BJ (cell line): ENCODE results near the gene POC1A. TPM values are rescaled to one million over a fixed set of nuclear protein-coding genes. Genes with fewer than 3 reads are reported as not detected.

Experiments
- CTCF ChIA-PET: fragments of 350-600 bp; formaldehyde crosslinking; extraction: SDS; loops from one replicate; lab custom pipeline; 2021; ENCODE audit warnings: antibody characterized with exemption, inconsistent platforms; lab: Yijun Ruan, JAX
- POLR2A ChIA-PET: fragments of 300-600 bp; sonication (Branson Sonifier 250); formaldehyde crosslinking; extraction: SDS; loops from one replicate; lab custom pipeline; 2021; ENCODE audit warnings: antibody characterized with exemption; lab: Charles Lee
- DNase-seq: peaks from one replicate; pipeline ENCODE4 v3.0.0-alpha.2; 2011; ENCODE audit warnings: low read depth
- H3K27me3 ChIP-seq: 2 replicates; pipeline ENCODE4 v1.6.0; 2011; ENCODE audit warnings: low read length; ENCODE audit not compliant: control insufficient read depth, insufficient read depth
- H3K36me3 ChIP-seq: 2 replicates; pipeline ENCODE4 v1.5.1; 2011; ENCODE audit warnings: low read length; ENCODE audit not compliant: control insufficient read depth, insufficient read depth
- H3K4me3 ChIP-seq: 2 replicates; pipeline ENCODE4 v1.5.1; 2011; ENCODE audit warnings: low read depth, mild to moderate bottlenecking, control low read depth, low read length
- polyA plus RNA-seq: library from polyadenylated mRNA; depleted of rRNA; stranded (reverse); fragments of >200 nt; gene quantifications from 2 replicates; pipeline ENCODE4 v1.2.3, GENCODE V29; 2011
- TF ChIP-seq, protein P1 (sequence below): IDR thresholded peaks from 2 replicates; pipeline ENCODE4 v1.5.1; 2011; ENCODE audit warnings: low read depth, mild to moderate bottlenecking, control low read depth, inconsistent platforms, low read length, moderate library complexity; ENCODE audit not compliant: insufficient read depth

POC1A gene
- polyA plus RNA-seq, 1 experiment = 18.4 TPM

- TF ChIP-seq, protein P1, sequence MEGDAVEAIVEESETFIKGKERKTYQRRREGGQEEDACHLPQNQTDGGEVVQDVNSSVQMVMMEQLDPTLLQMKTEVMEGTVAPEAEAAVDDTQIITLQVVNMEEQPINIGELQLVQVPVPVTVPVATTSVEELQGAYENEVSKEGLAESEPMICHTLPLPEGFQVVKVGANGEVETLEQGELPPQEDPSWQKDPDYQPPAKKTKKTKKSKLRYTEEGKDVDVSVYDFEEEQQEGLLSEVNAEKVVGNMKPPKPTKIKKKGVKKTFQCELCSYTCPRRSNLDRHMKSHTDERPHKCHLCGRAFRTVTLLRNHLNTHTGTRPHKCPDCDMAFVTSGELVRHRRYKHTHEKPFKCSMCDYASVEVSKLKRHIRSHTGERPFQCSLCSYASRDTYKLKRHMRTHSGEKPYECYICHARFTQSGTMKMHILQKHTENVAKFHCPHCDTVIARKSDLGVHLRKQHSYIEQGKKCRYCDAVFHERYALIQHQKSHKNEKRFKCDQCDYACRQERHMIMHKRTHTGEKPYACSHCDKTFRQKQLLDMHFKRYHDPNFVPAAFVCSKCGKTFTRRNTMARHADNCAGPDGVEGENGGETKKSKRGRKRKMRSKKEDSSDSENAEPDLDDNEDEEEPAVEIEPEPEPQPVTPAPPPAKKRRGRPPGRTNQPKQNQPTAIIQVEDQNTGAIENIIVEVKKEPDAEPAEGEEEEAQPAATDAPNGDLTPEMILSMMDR = no peak
- Histone ChIP-seq H3K4me3 (peak overlapping the region; percentile 94), H3K36me3 (peaks cover 9% of the 10 kb centered on the region), H3K27me3 (no peaks in the 10 kb centered on the region)
- CTCF ChIA-PET = interaction anchor here (0.6 to 12.6 kb wide), 9 partner anchors 10 to 737 kb away, joined by 3 to 179 read pairs (median 5); partner anchors contain the start of genes ABHD14A, ABHD14B and RRP9
- DNase-seq = peak; percentile 91
- POLR2A ChIA-PET = interaction anchor here (0.6 to 1.7 kb wide), 3 partner anchors 11 to 222 kb away, joined by 3 to 9 read pairs (median 5); partner anchors contain the start of gene WDR82
Observed at GRCh38 chr3:52056968-52057811, 97.0 kb downstream of the POC1A start.

- H3K36me3 ChIP-seq = peaks cover 13% of the 10 kb centered on the region
- DNase-seq = no peak
- no peaks in the 10 kb centered on the region for H3K27me3 ChIP-seq
- peak within 1 kb of the TSS; percentile 94 for H3K4me3 ChIP-seq
- ChIA-PET CTCF (interaction anchor here (0.9 to 12.6 kb wide), 9 partner anchors 11 to 115 kb away, joined by 3 to 179 read pairs (median 5); partner anchors contain the start of genes ABHD14A, ABHD14B and RRP9), POLR2A (interaction anchor here (0.6 to 1.7 kb wide), 3 partner anchors 10 to 223 kb away, joined by 3 to 9 read pairs (median 5); no protein-coding TSS in a partner anchor)
- TF ChIP-seq, protein P1 = no peak
Observed at GRCh38 chr3:52056521-52056967, 97.7 kb downstream of the POC1A start, which contains the start of gene DUSP7. DUSP7 (minus strand) TSS chr3:52056571; CDS start chr3:52056366, 205 bp downstream.

DNA sequence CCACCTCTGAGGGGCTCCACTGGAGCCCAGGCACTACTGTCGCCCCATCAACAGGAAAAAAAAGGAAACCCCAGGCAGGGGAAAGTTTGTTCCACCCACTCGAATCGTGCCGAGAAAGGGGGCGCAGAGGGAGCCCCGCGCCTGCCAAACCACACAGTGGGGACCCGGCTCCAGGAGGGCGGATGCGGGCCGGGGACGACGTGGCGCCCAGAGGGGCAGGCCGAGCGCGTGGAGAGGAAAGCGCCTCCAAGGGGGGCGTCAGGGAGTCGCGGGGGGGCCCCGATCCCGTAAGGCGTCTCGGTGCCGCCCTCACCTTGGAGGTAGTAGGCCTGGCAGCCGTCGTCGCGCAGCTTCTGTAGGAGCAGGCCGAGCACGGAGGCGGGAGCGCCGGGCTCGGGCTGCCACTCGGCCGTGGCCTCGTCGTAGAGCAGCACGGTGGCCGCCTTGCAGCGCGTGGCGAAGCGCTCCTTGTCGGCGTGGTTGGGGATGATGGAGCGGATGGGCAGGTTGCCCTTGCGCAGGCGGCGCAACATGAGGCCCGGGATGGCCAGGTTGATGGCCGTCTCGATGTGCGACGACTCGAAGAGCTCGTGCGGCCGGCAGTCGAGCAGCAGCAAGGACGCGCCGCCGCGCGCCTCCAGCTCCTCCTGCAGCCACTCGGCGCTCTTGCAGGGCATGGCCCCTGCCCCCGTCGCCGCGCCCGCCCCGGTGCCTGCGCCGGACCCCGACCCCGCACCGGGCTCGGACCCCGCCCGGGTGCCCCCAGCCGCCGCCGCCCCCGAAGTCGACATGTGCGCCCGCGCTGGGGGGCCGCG, 98.5 kb downstream of the POC1A start:
- POLR2A ChIA-PET = interaction anchor here (1.2 to 1.7 kb wide), 3 partner anchors 9 to 50 kb away, joined by 3 to 5 read pairs (median 3); no protein-coding TSS in a partner anchor
- Histone ChIP-seq H3K36me3 (peaks cover 21% of the 10 kb centered on the region), H3K4me3 (peak overlapping the region; percentile 94), H3K27me3 (no peaks in the 10 kb centered on the region)
- TF ChIP-seq, protein P1 = 0 out of 2 replicates have a peak, but pooled peaks have one; percentile 10
- DNase-seq = no peak
- CTCF ChIA-PET = interaction anchor here (0.7 to 12.6 kb wide), 9 partner anchors 11 to 93 kb away, joined by 3 to 179 read pairs (median 5); partner anchors contain the start of genes ABHD14A and ABHD14B

- ChIA-PET POLR2A (interaction anchor here (1.5 kb wide), 1 partner anchor 9 kb away, joined by 3 read pairs; no protein-coding TSS in a partner anchor), CTCF (interaction anchor here (0.7 to 12.6 kb wide), 8 partner anchors 47 to 91 kb away, joined by 3 to 179 read pairs (median 5); partner anchors contain the start of gene RPL29)
- H3K36me3 ChIP-seq = peaks cover 26% of the 10 kb centered on the region
- TF ChIP-seq, protein P1 = peak; percentile 27; the same call in 1 of the 2 replicates
- H3K4me3 ChIP-seq = peak overlapping the region; percentile 94
- no peak for DNase-seq
- no peaks in the 10 kb centered on the region for H3K27me3 ChIP-seq
Observed at GRCh38 chr3:52054661-52055511, 99.3 kb downstream of the POC1A start.
